ENCODE data around the gene HDAC8. TPM values are rescaled to one million over a fixed set of nuclear protein-coding genes. Genes with fewer than 3 reads are reported as not detected.

Gene HDAC8
- total and polyA plus RNA-seq, 8 donors, result 13.0 to 61.1 (median 32.9) TPM

DNA sequence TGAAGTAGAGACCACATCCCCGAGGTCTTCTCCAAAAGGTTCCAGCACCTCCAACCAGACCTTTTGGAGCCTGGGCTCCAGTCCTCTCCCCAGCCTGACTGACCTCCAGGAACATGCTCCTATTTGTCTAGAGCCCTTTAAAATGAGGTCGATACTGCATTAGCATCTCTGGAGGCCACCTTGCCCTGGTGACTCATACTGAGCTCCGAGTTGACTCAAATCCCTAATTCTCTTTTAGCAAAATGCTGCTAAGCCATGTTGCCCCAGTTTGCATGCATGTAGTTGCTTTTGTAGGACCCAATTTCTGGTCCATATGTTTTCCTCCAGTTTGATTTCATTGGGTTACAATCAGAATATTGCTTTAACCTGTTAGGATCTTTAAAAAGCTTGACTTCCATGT lies 223.5 kb downstream of the HDAC8 start:
- Histone ChIP-seq H3K9me3 (no peaks in the 10 kb centered on the region), H3K27me3 (no peaks in the 10 kb centered on the region), H3K36me3 (peaks cover 0 to 40% (median 32%) of the 10 kb centered on the region in 4 donors), H3K27ac (no peak overlapping the region), H3K4me1 (no peaks in the 10 kb centered on the region), H3K4me3 (no peak overlapping the region)
- TF ChIP-seq, protein P1, sequence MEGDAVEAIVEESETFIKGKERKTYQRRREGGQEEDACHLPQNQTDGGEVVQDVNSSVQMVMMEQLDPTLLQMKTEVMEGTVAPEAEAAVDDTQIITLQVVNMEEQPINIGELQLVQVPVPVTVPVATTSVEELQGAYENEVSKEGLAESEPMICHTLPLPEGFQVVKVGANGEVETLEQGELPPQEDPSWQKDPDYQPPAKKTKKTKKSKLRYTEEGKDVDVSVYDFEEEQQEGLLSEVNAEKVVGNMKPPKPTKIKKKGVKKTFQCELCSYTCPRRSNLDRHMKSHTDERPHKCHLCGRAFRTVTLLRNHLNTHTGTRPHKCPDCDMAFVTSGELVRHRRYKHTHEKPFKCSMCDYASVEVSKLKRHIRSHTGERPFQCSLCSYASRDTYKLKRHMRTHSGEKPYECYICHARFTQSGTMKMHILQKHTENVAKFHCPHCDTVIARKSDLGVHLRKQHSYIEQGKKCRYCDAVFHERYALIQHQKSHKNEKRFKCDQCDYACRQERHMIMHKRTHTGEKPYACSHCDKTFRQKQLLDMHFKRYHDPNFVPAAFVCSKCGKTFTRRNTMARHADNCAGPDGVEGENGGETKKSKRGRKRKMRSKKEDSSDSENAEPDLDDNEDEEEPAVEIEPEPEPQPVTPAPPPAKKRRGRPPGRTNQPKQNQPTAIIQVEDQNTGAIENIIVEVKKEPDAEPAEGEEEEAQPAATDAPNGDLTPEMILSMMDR (IDR thresholded peaks at IDR 0.05), result no peak
- TF ChIP-seq EP300 (IDR thresholded peaks at IDR 0.05), result no peak
- no peak for TF ChIP-seq POLR2A (IDR thresholded peaks at IDR 0.05)
- TF ChIP-seq POLR2AphosphoS5 (IDR thresholded peaks at IDR 0.05), result no peak
- 65 to 89% (median 76%) methylated on average over 3 of the region's 3 CpGs for whole genome bisulfite sequencing, 5 donors
- no peak for DNase-seq
- intact Hi-C loops (cut with DNase I; ENCODE audit: low total_unique reads), result no loop called here

DNA sequence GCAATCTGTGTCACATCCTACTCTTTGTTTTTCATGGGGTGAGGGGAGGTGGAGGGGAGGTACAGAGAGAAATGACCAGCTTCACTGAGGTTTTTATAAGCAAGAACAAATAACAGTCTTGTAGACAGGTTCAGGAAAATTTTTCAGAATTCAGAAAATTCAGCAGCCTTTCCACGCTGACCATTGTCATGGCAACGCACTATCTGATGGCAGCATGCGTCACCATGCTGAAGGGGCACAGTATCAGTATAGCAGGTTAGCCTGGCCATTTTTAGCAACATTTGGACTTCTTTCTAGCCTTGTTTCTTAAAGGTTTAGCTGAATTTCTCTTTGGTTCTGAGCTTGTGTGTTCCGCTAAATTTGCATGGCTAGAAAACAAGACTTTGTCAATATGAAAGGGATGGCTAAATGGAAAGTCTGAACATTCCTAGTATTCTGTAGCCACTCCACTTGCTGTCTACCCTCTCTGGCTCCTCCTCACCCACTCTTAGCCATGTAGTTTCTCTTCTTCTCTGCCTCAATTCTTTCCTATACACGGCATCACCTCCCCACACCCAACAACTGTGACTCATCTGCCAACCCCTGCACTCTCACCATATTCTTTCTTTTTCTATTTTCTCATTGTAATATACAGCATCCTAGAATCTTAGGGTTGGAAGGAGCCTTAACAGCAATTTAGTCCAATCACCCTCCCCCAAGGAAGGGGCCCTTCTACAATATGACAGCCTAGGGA lies 224.2 kb downstream of the HDAC8 start:
- no peaks in the 10 kb centered on the region for H3K27me3 ChIP-seq
- intact Hi-C loops (cut with DNase I; ENCODE audit: low total_unique reads), result no loop called here

DNA sequence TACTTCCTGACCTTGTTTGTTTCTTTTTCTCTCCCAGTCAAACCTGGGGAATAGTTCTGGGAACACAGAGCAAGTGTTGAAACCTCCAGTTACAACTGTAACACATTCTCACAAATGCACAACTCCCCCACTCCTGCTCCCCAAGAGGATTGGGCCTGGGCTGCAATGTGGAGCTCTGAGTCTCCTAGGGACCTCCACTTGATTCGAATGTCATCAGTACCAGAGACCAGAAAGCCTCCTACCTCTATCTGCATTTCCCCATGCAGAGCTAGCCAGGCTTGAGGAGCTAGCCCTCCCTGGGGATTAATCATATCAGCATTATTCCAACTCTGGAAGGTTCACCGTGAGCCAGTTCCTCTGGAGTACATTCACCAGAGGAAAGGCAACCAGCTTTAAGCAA lies 225.3 kb downstream of the HDAC8 start:
- Histone ChIP-seq H3K9me3 (no peaks in the 10 kb centered on the region), H3K4me1 (no peaks in the 10 kb centered on the region), H3K27ac (no peak overlapping the region), H3K36me3 (peaks cover 0 to 40% (median 32%) of the 10 kb centered on the region in 4 donors), H3K27me3 (no peaks in the 10 kb centered on the region), H3K4me3 (no peak overlapping the region)
- WGBS, 5 donors, result 34 to 88% (median 73%) methylated on average over 2 of the region's 2 CpGs
- DNase-seq, result no peak
- TF ChIP-seq EP300 (IDR thresholded peaks at IDR 0.05), result no peak
- TF ChIP-seq, protein P1 (IDR thresholded peaks at IDR 0.05), result no peak
- no peak for TF ChIP-seq POLR2AphosphoS5 (IDR thresholded peaks at IDR 0.05)
- no peak for TF ChIP-seq POLR2A (IDR thresholded peaks at IDR 0.05)
- intact Hi-C loops (cut with DNase I; ENCODE audit: low total_unique reads), result no loop called here

More for the DNA sequence above, 224.2 kb downstream of the HDAC8 start:
- TF ChIP-seq POLR2AphosphoS5 (IDR thresholded peaks at IDR 0.05) (no peak), EP300 (IDR thresholded peaks at IDR 0.05) (no peak), POLR2A (IDR thresholded peaks at IDR 0.05) (no peak)
- TF ChIP-seq, protein P1 (IDR thresholded peaks at IDR 0.05), result no peak
- 77 to 96% (median 90%) methylated on average over 5 of the region's 5 CpGs for WGBS, 5 donors
- no peaks in the 10 kb centered on the region for H3K4me1 ChIP-seq
- H3K4me3 ChIP-seq, result no peak overlapping the region
- no peak for DNase-seq
- H3K9me3 ChIP-seq, result no peaks in the 10 kb centered on the region
- H3K27ac ChIP-seq, result no peak overlapping the region
- peaks cover 0 to 40% (median 32%) of the 10 kb centered on the region in 4 donors for H3K36me3 ChIP-seq

- peaks cover 0 to 35% (median 29%) of the 10 kb centered on the region in 4 donors for H3K36me3 ChIP-seq
- WGBS, 5 donors, result 67 to 100% (median 87%) methylated on average over 4 to 6 of the region's 6 CpGs
- intact Hi-C loops (cut with DNase I; ENCODE audit: low total_unique reads), result no loop called here
- no peaks in the 10 kb centered on the region for H3K4me1 ChIP-seq
- no peak overlapping the region for H3K4me3 ChIP-seq
- no peaks in the 10 kb centered on the region for H3K27me3 ChIP-seq
- no peak for DNase-seq
- H3K9me3 ChIP-seq, result no peaks in the 10 kb centered on the region
- TF ChIP-seq EP300 (IDR thresholded peaks at IDR 0.05), result no peak
- TF ChIP-seq, protein P1 (IDR thresholded peaks at IDR 0.05), result no peak
- TF ChIP-seq POLR2A (IDR thresholded peaks at IDR 0.05), result no peak
- no peak for TF ChIP-seq POLR2AphosphoS5 (IDR thresholded peaks at IDR 0.05)
- H3K27ac ChIP-seq, result no peak overlapping the region
These were observed 226.2 kb downstream of the HDAC8 start for GRCh38 chrX:72346302-72346949.

Data from stomach (tissue), 9 donors.